ENCODE data around the gene RAB17. TPM values are rescaled to one million over a fixed set of nuclear protein-coding genes. Genes with fewer than 3 reads are reported as not detected.
A peak's percentile ranks its signal among the peaks of the same experiment; 100 is the strongest.

Gene RAB17
- total RNA-seq, 2 donors from 2014 or later: 32.5 to 34.7 TPM

- peak overlapping the region in 1 of 2 donors; percentile 41 for H3K9ac ChIP-seq (ENCODE audit: low read depth in 2 of 2, low read length in 2 of 2)
Measured at GRCh38 chr2:237572021-237572741, 18.4 kb downstream of the RAB17 start.

GRCh38 chr2:237571551-237571950, 19.0 kb downstream of the RAB17 start:
- no peak overlapping the region for H3K27ac ChIP-seq
- intact Hi-C loops (cut with DNase I): loop anchor here (10.0 kb wide), 2 partner anchors 417 to 447 kb away; no protein-coding TSS in a partner anchor
- no peak overlapping the region for H3K4me3 ChIP-seq
- TF ChIP-seq CTCF (IDR thresholded peaks at IDR 0.05): no peak
- no peaks in the 10 kb centered on the region for H3K4me1 ChIP-seq
- H3K36me3 ChIP-seq: no peaks in the 10 kb centered on the region
- no peak for DNase-seq
- no peaks in the 10 kb centered on the region for H3K27me3 ChIP-seq
- H3K9ac ChIP-seq (ENCODE audit: low read depth in 2 of 2, low read length in 2 of 2): no peak overlapping the region
- no peaks in the 10 kb centered on the region for H3K9me3 ChIP-seq

More at GRCh38 chr2:237572021-237572741, 18.4 kb downstream of the RAB17 start:
- H3K27me3 ChIP-seq: no peaks in the 10 kb centered on the region
- TF ChIP-seq CTCF (IDR thresholded peaks at IDR 0.05): peak; percentile 98
- peak; percentile 91 for DNase-seq
- no peak overlapping the region for H3K27ac ChIP-seq
- intact Hi-C loops (cut with DNase I): loop anchor here (1.0 to 10.0 kb wide), 5 partner anchors 59 to 447 kb away; no protein-coding TSS in a partner anchor
- no peaks in the 10 kb centered on the region for H3K9me3 ChIP-seq
- no peaks in the 10 kb centered on the region for H3K36me3 ChIP-seq
- H3K4me3 ChIP-seq: no peak overlapping the region
- no peaks in the 10 kb centered on the region for H3K4me1 ChIP-seq

GRCh38 chr2:237570776-237571335, 19.7 kb downstream of the RAB17 start:
- Histone ChIP-seq H3K4me3 (no peak overlapping the region), H3K36me3 (no peaks in the 10 kb centered on the region), H3K27me3 (no peaks in the 10 kb centered on the region), H3K9ac (ENCODE audit: low read depth in 2 of 2, low read length in 2 of 2) (no peak overlapping the region), H3K27ac (no peak overlapping the region), H3K9me3 (no peaks in the 10 kb centered on the region), H3K4me1 (no peaks in the 10 kb centered on the region)
- intact Hi-C loops (cut with DNase I): loop anchor here (10.0 kb wide), 2 partner anchors 416 to 446 kb away; no protein-coding TSS in a partner anchor
- no peak for DNase-seq
- no peak for TF ChIP-seq CTCF (IDR thresholded peaks at IDR 0.05)

GRCh38 chr2:237569896-237570295, 20.6 kb downstream of the RAB17 start:
- H3K36me3 ChIP-seq: no peaks in the 10 kb centered on the region
- H3K27me3 ChIP-seq: no peaks in the 10 kb centered on the region
- H3K27ac ChIP-seq: no peak overlapping the region
- H3K4me1 ChIP-seq: no peaks in the 10 kb centered on the region
- intact Hi-C loops (cut with DNase I): loop anchor here (10.0 kb wide), 2 partner anchors 415 to 445 kb away; no protein-coding TSS in a partner anchor
- TF ChIP-seq CTCF (IDR thresholded peaks at IDR 0.05): no peak
- H3K9me3 ChIP-seq: no peaks in the 10 kb centered on the region
- no peak overlapping the region for H3K9ac ChIP-seq (ENCODE audit: low read depth in 2 of 2, low read length in 2 of 2)
- H3K4me3 ChIP-seq: no peak overlapping the region
- DNase-seq: no peak

GRCh38 chr2:237569041-237569440, 21.5 kb downstream of the RAB17 start:
- Histone ChIP-seq H3K27me3 (no peaks in the 10 kb centered on the region), H3K4me3 (no peak overlapping the region), H3K36me3 (no peaks in the 10 kb centered on the region), H3K27ac (no peak overlapping the region), H3K9ac (ENCODE audit: low read depth in 2 of 2, low read length in 2 of 2) (no peak overlapping the region), H3K4me1 (no peaks in the 10 kb centered on the region), H3K9me3 (no peaks in the 10 kb centered on the region)
- DNase-seq: no peak
- intact Hi-C loops (cut with DNase I): no loop called here
- no peak for TF ChIP-seq CTCF (IDR thresholded peaks at IDR 0.05)

All from colonic mucosa (tissue), 4 donors.